Measurements from ENCODE around the gene NAV2.

DNA sequence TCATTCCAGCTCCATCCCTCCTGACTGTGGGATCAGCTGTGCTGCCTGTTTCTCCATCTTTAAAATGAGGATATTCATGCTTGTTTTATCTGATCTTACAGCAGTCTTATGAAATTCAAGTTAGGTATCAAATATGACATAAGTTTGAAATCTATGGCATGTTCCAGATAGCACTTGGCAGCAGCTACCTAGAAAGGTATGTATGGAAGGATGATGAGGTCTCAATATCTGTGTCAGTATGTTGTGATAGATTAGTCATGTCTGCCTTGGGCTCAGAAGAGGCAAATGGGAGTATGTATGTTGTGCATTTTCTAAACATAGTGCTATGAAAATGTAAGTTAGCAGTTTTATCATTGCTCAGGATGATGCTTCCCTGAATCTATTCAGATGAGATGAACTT lies 122.1 kb downstream of the NAV2 start:
- TF ChIP-seq ZFP30 (CRISPR knock-in tag; IDR thresholded peaks at IDR 0.05) (no peak), TOX (CRISPR knock-in tag; IDR thresholded peaks at IDR 0.05; ENCODE audit: borderline replicate concordance) (no peak), ARNTL (CRISPR knock-in tag; IDR thresholded peaks at IDR 0.05; ENCODE audit: borderline replicate concordance, low read depth) (no peak), ZNF8 (CRISPR knock-in tag; IDR thresholded peaks at IDR 0.05) (no peak), PATZ1 (CRISPR knock-in tag; IDR thresholded peaks at IDR 0.05; ENCODE audit: borderline replicate concordance) (no peak), OSR1 (CRISPR knock-in tag; IDR thresholded peaks at IDR 0.05) (no peak)

All from SK-N-SH treated with all-trans-retinoic acid at 6 μM for 48 hours (cell line).